Measurements from ENCODE around the gene TLE3.

Gene TLE3

GRCh38 chr15:70037292-70037640 is 60.5 kb downstream of the TLE3 start:
- H3K4me3 ChIP-seq (ENCODE audit: control insufficient read depth, low read depth, low read length): no peak overlapping the region
- TF ChIP-seq, protein P1, sequence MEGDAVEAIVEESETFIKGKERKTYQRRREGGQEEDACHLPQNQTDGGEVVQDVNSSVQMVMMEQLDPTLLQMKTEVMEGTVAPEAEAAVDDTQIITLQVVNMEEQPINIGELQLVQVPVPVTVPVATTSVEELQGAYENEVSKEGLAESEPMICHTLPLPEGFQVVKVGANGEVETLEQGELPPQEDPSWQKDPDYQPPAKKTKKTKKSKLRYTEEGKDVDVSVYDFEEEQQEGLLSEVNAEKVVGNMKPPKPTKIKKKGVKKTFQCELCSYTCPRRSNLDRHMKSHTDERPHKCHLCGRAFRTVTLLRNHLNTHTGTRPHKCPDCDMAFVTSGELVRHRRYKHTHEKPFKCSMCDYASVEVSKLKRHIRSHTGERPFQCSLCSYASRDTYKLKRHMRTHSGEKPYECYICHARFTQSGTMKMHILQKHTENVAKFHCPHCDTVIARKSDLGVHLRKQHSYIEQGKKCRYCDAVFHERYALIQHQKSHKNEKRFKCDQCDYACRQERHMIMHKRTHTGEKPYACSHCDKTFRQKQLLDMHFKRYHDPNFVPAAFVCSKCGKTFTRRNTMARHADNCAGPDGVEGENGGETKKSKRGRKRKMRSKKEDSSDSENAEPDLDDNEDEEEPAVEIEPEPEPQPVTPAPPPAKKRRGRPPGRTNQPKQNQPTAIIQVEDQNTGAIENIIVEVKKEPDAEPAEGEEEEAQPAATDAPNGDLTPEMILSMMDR (IDR thresholded peaks at IDR 0.05; ENCODE audit: control insufficient read depth, insufficient read depth, low read depth, low read length, missing control alignments): no peak
- DNase-seq (ENCODE audit: low read depth): no peak

DNA sequence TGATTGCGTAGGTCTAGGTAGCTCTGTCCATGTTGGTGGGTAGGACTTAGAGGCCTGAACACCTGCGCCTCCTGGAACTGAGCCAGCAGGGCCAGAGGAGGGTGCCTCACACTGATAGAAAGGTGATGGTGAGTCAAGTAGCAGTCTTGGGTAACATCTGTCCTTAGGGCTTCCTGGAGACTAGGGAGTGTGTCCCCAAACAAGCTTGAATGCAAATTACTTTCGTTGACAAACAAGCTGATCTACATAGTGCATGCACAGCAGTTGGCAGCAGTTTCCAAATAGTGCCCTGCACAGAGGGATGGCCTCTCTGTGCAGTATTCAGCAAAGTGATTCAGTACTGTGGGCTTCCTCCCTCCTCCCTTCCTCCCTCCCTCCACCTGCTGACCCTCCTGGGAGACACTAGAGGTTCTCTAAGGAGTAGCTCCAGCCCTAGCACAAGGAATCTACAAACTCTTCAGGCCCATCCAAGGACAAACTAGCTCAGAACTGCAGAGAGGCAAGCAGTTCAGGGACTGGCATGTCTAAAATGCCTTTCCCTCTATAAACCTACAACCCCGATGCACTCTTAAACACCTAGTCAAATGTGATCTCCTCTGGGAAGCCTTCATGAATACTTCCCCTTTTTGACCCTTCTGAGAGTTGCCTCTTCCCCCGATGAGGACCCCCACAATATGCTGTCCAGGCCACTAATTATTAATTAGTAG is 61.0 kb downstream of the TLE3 start:
- TF ChIP-seq, protein P1 (IDR thresholded peaks at IDR 0.05; ENCODE audit: control insufficient read depth, insufficient read depth, low read depth, low read length, missing control alignments): no peak
- DNase-seq (ENCODE audit: low read depth): no peak
- no peak overlapping the region for H3K4me3 ChIP-seq (ENCODE audit: control insufficient read depth, low read depth, low read length)

- DNase-seq (ENCODE audit: low read depth): no peak
- no peak overlapping the region for H3K4me3 ChIP-seq (ENCODE audit: control insufficient read depth, low read depth, low read length)
Measured at GRCh38 chr15:70035719-70036077, 62.0 kb downstream of the TLE3 start.

DNA sequence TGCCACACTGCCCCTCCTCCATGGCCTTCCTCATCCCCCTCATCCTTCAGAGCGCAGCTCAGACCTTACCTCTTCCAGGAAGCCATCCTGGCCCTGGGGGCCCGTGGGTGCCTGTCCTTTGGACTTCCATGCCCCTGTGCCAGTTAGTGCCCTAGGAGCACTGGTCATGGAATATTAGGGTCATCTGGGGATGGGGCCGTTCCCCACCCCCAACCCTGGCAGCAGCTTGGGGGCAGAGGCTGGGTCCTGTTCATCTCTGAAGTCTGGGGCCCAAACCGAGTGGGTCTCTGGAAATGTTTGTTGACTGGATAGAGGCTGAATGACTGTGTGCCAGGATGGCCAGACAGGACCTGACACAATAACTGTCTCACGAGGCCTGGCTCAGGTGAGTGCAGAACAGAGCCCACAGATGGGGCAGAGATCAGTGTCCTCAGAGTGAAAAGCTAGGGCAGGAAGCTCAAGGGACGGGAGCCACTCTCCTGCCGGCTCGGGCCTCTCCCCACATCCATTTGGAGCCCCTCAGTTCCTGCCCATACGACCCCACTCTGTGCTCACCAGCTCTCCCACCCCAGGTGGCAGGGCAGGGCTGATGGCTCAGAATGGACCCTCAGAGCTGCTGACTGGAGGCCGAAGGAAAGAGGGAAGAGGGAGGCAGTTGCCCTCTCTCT is 62.5 kb downstream of the TLE3 start:
- no peak for DNase-seq (ENCODE audit: low read depth)
- no peak overlapping the region for H3K4me3 ChIP-seq (ENCODE audit: control insufficient read depth, low read depth, low read length)
- TF ChIP-seq, protein P1 (IDR thresholded peaks at IDR 0.05; ENCODE audit: control insufficient read depth, insufficient read depth, low read depth, low read length, missing control alignments): no peak

More at GRCh38 chr15:70035719-70036077, 62.0 kb downstream of the TLE3 start:
- TF ChIP-seq, protein P1 (IDR thresholded peaks at IDR 0.05; ENCODE audit: control insufficient read depth, insufficient read depth, low read depth, low read length, missing control alignments): no peak

GRCh38 chr15:70034596-70034995 is 63.1 kb downstream of the TLE3 start:
- TF ChIP-seq, protein P1 (IDR thresholded peaks at IDR 0.05; ENCODE audit: control insufficient read depth, insufficient read depth, low read depth, low read length, missing control alignments): no peak
- H3K4me3 ChIP-seq (ENCODE audit: control insufficient read depth, low read depth, low read length): no peak overlapping the region
- DNase-seq (ENCODE audit: low read depth): no peak

DNA sequence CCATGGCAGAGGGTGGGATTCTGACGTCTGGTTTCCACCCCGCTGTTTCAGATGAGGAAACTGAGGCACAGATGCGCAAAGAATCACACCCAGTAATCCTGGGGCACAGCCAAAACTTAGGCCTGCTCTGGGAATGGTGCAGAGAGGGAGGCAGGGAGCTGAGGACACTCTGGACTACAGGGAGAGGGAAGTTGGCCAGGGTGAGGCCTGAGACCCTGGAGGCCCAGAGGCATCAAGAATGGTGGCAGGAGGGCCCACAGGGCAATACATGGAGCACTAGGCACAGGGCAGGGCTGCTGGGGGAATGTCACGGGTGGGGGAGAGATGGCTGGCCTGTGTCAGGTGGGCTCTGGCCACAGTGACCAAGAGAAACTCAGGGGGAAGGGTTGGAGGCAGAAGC is 63.6 kb downstream of the TLE3 start:
- TF ChIP-seq, protein P1 (IDR thresholded peaks at IDR 0.05; ENCODE audit: control insufficient read depth, insufficient read depth, low read depth, low read length, missing control alignments): no peak
- DNase-seq (ENCODE audit: low read depth): no peak
- no peak overlapping the region for H3K4me3 ChIP-seq (ENCODE audit: control insufficient read depth, low read depth, low read length)

All from AG09309 (cell line).